Measurements from ENCODE around the gene TBC1D1. TPM values are rescaled to one million over a fixed set of nuclear protein-coding genes. Genes with fewer than 3 reads are reported as not detected.

The TBC1D1 gene
- total and polyA plus RNA-seq, 4 experiments from 2014 or later: 15.3 to 46.7 (median 34.3) TPM

- POLR2A ChIA-PET (ENCODE audit: partially characterized antibody): no interaction called here
- H3K36me3 ChIP-seq (ENCODE audit: insufficient read depth, low read length): no peaks in the 10 kb centered on the region
- H3K4me1 Mint-ChIP-seq: no peaks in the 10 kb centered on the region
Measured at GRCh38 chr4:37860266-37860665, 30.6 kb upstream of the TBC1D1 start.

DNA sequence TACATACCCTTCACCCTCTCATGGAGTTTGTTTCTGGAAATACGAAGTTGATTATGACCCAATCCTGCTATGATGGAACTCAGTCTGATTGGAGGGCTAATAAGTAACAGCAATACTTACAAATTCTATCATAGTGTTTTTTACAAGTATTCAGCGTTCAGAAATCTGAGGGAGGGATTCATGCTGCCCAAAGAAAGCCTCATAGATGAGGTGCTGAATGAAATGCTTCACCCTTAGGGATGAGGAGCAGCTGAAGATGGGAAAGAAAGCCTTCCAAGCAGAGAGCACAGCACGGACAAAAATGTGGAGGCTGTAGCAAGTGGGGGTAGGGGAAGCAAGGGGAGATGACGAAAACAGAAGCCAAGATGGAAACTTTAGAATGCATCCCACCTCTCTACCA is 27.9 kb upstream of the TBC1D1 start:
- Mint-ChIP-seq H3K27ac (no peak overlapping the region), H3K36me3 (peaks cover 34 to 49% of the 10 kb centered on the region in 2 donors), H3K4me1 (no peaks in the 10 kb centered on the region), H3K27me3 (no peaks in the 10 kb centered on the region), H3K4me3 (no peak overlapping the region), H3K9me3 (no peaks in the 10 kb centered on the region)
- Histone ChIP-seq H3K27me3 (ENCODE audit: insufficient read depth, low read length) (no peaks in the 10 kb centered on the region), H3K9me3 (ENCODE audit: control insufficient read depth in 1 of 2, low read length in 2 of 2) (no peaks in the 10 kb centered on the region), H3K4me1 (ENCODE audit: insufficient read depth, low read length) (no peaks in the 10 kb centered on the region), H3K36me3 (ENCODE audit: insufficient read depth, low read length) (no peaks in the 10 kb centered on the region), H3K27ac (ENCODE audit: low read depth, low read length) (no peak overlapping the region), H3K4me3 (ENCODE audit: low read length in 2 of 2) (no peak overlapping the region)
- CTCF ChIA-PET (ENCODE audit: partially characterized antibody): no interaction called here
- intact Hi-C loops (cut with micrococcal nuclease): no loop called here
- DNase-seq: no peak
- POLR2A ChIA-PET (ENCODE audit: partially characterized antibody): no interaction called here

More at GRCh38 chr4:37860266-37860665, 30.6 kb upstream of the TBC1D1 start:
- Histone ChIP-seq H3K27ac (ENCODE audit: low read depth, low read length) (no peak overlapping the region), H3K9me3 (ENCODE audit: control insufficient read depth in 1 of 2, low read length in 2 of 2) (no peaks in the 10 kb centered on the region), H3K4me3 (ENCODE audit: low read length in 2 of 2) (no peak overlapping the region), H3K4me1 (ENCODE audit: insufficient read depth, low read length) (no peaks in the 10 kb centered on the region), H3K27me3 (ENCODE audit: insufficient read depth, low read length) (no peaks in the 10 kb centered on the region)
- Mint-ChIP-seq H3K4me3 (no peak overlapping the region), H3K9me3 (no peaks in the 10 kb centered on the region), H3K27ac (no peak overlapping the region), H3K27me3 (no peaks in the 10 kb centered on the region), H3K36me3 (peaks cover 15 to 43% of the 10 kb centered on the region in 2 donors)
- intact Hi-C loops (cut with micrococcal nuclease): no loop called here
- DNase-seq: no peak
- CTCF ChIA-PET (ENCODE audit: partially characterized antibody): interaction anchor here (1.1 to 1.3 kb wide), 2 partner anchors 21 to 117 kb away, joined by 3 read pairs; no protein-coding TSS in a partner anchor

DNA sequence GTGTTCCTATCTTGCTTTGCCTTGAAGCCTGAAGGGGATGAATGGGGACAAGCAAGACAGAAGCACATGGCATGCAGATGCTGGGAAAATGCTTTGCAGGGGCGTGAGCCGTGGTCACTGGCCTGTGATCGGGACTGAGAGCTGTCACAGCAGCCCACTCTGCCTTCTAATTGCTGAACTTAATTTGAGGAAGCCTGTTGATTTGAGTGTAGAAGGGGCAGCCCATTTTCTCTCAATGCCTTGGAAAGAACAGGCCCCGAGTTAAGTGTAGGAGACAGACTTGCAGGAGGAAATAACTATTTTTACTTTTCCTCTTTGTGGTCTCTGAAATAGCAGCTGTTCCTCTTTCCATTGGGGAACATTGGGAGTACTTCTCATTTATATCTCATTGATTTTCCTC is 26.1 kb upstream of the TBC1D1 start:
- intact Hi-C loops (cut with micrococcal nuclease): no loop called here
- Histone ChIP-seq H3K9me3 (ENCODE audit: control insufficient read depth in 1 of 2, low read length in 2 of 2) (no peaks in the 10 kb centered on the region), H3K27me3 (ENCODE audit: insufficient read depth, low read length) (no peaks in the 10 kb centered on the region), H3K36me3 (ENCODE audit: insufficient read depth, low read length) (no peaks in the 10 kb centered on the region), H3K4me3 (ENCODE audit: low read length in 2 of 2) (no peak overlapping the region), H3K4me1 (ENCODE audit: insufficient read depth, low read length) (no peaks in the 10 kb centered on the region), H3K27ac (ENCODE audit: low read depth, low read length) (no peak overlapping the region)
- DNase-seq: no peak
- Mint-ChIP-seq H3K27me3 (no peaks in the 10 kb centered on the region), H3K36me3 (peaks cover 37 to 41% of the 10 kb centered on the region in 2 donors), H3K4me3 (no peak overlapping the region), H3K4me1 (no peaks in the 10 kb centered on the region), H3K9me3 (no peaks in the 10 kb centered on the region), H3K27ac (peak overlapping the region in 1 of 7 donors; percentile 26)
- CTCF ChIA-PET (ENCODE audit: partially characterized antibody): no interaction called here
- POLR2A ChIA-PET (ENCODE audit: partially characterized antibody): no interaction called here

- intact Hi-C loops (cut with micrococcal nuclease): no loop called here
- no peaks in the 10 kb centered on the region for H3K4me1 ChIP-seq (ENCODE audit: insufficient read depth, low read length)
- H3K27me3 Mint-ChIP-seq: no peaks in the 10 kb centered on the region
- H3K4me1 Mint-ChIP-seq: no peaks in the 10 kb centered on the region
- no peak overlapping the region for H3K27ac ChIP-seq (ENCODE audit: low read depth, low read length)
- H3K36me3 ChIP-seq (ENCODE audit: insufficient read depth, low read length): no peaks in the 10 kb centered on the region
- POLR2A ChIA-PET (ENCODE audit: partially characterized antibody): no interaction called here
- no peak overlapping the region for H3K4me3 ChIP-seq (ENCODE audit: low read length in 2 of 2)
- no peak overlapping the region for H3K27ac Mint-ChIP-seq
- H3K9me3 ChIP-seq (ENCODE audit: control insufficient read depth in 1 of 2, low read length in 2 of 2): no peaks in the 10 kb centered on the region
- H3K36me3 Mint-ChIP-seq: peaks cover 37 to 41% of the 10 kb centered on the region in 2 donors
- no peak overlapping the region for H3K4me3 Mint-ChIP-seq
- H3K27me3 ChIP-seq (ENCODE audit: insufficient read depth, low read length): no peaks in the 10 kb centered on the region
- DNase-seq: no peak
- H3K9me3 Mint-ChIP-seq: no peaks in the 10 kb centered on the region
- CTCF ChIA-PET (ENCODE audit: partially characterized antibody): no interaction called here
Measured at GRCh38 chr4:37865450-37865849, 25.4 kb upstream of the TBC1D1 start.

DNA sequence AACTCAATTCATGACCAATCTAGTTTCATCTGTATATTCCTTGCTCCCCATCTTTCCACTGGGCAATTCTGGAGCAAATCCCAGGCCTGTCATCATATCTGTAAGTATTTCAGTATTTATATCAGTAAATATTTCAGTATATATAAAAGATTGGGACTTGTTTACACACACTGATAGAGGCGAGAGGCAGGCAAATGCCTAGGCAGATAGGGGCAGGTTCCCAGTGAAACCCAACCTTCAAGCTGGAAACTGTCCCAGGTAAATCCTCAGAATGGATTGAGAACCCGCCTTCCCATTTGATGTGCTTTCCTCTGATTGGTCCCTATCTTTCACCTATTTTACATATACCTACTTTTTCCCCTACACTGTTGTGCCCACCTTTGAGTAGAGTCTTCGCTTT is 23.8 kb upstream of the TBC1D1 start:
- H3K9me3 ChIP-seq (ENCODE audit: control insufficient read depth in 1 of 2, low read length in 2 of 2): no peaks in the 10 kb centered on the region
- no peak for DNase-seq
- POLR2A ChIA-PET (ENCODE audit: partially characterized antibody): no interaction called here
- no peaks in the 10 kb centered on the region for H3K27me3 ChIP-seq (ENCODE audit: insufficient read depth, low read length)
- peaks cover 2 to 11% (median 3%) of the 10 kb centered on the region in 4 donors for H3K4me1 Mint-ChIP-seq
- no peaks in the 10 kb centered on the region for H3K36me3 ChIP-seq (ENCODE audit: insufficient read depth, low read length)
- CTCF ChIA-PET (ENCODE audit: partially characterized antibody): interaction anchor here (0.8 kb wide), 1 partner anchor 63 kb away, joined by 3 read pairs; no protein-coding TSS in a partner anchor
- peaks cover 30 to 35% of the 10 kb centered on the region in 2 donors for H3K36me3 Mint-ChIP-seq
- H3K27ac ChIP-seq (ENCODE audit: low read depth, low read length): no peak overlapping the region
- H3K4me3 ChIP-seq (ENCODE audit: low read length in 2 of 2): no peak overlapping the region
- no peaks in the 10 kb centered on the region for H3K9me3 Mint-ChIP-seq
- no peak overlapping the region for H3K4me3 Mint-ChIP-seq
- H3K27me3 Mint-ChIP-seq: no peaks in the 10 kb centered on the region
- H3K27ac Mint-ChIP-seq: no peak overlapping the region
- H3K4me1 ChIP-seq (ENCODE audit: insufficient read depth, low read length): peaks cover 2% of the 10 kb centered on the region
- intact Hi-C loops (cut with micrococcal nuclease): no loop called here

DNA sequence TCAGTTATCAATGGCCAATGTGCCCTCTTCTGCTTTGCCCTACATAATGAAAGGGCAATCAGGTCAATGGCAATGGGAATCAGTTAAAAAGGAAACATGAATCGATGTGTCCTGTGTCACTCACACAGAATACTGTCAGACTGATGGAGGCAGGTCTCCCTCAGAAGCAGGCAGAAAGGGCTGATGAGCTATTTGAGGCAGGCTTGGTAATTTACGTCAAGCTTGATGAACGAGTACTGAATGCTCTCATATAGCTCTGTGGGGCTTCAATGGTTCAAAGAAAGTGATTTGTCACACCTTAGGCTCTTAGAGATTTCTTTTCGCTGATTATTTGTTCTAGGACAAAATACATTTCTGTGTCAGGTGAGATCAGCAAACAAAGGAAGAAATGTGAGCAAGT is 22.6 kb upstream of the TBC1D1 start:
- DNase-seq: no peak
- POLR2A ChIA-PET (ENCODE audit: partially characterized antibody): no interaction called here
- Mint-ChIP-seq H3K4me3 (no peak overlapping the region), H3K4me1 (peaks cover 3 to 17% (median 7%) of the 10 kb centered on the region in 4 donors), H3K36me3 (peaks cover 25 to 31% of the 10 kb centered on the region in 2 donors), H3K9me3 (no peaks in the 10 kb centered on the region), H3K27ac (no peak overlapping the region), H3K27me3 (no peaks in the 10 kb centered on the region)
- Histone ChIP-seq H3K27ac (ENCODE audit: low read depth, low read length) (no peak overlapping the region), H3K4me3 (ENCODE audit: low read length in 2 of 2) (no peak overlapping the region), H3K36me3 (ENCODE audit: insufficient read depth, low read length) (no peaks in the 10 kb centered on the region), H3K4me1 (ENCODE audit: insufficient read depth, low read length) (peaks cover 9% of the 10 kb centered on the region), H3K27me3 (ENCODE audit: insufficient read depth, low read length) (no peaks in the 10 kb centered on the region), H3K9me3 (ENCODE audit: control insufficient read depth in 1 of 2, low read length in 2 of 2) (no peaks in the 10 kb centered on the region)
- intact Hi-C loops (cut with micrococcal nuclease): no loop called here
- CTCF ChIA-PET (ENCODE audit: partially characterized antibody): no interaction called here

DNA sequence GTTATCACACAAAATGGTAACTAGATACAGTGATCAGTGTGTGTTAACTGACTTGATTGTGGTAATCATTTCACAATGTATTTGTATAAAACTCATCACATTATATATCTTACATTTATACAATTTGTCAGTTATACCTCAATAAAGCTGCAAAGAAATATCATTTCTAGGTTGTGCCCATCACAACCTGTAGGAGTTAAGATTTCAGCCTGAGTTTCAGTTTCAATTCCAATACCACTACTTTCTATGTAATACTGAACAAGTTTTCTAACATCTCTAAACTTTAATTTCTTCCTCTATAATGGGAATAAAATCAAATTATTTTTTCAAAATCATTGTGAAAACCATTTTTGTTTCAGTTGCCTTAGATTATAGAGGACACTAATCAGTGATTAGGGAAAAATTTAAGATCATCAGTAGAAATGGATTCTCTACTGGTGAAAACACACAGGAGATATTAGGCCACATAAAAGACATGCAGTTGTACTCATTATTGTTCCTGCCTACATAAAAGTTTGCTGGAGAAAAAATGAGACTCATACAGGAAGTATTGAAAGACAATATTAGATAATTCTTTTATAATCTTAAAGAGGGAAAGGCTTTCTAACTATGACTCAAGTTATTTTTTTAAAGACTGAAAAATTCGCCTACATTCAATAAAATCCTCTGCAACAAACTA is 18.4 kb upstream of the TBC1D1 start:
- CTCF ChIA-PET (ENCODE audit: partially characterized antibody): no interaction called here

More for the DNA sequence above, 18.4 kb upstream of the TBC1D1 start:
- Histone ChIP-seq H3K27me3 (ENCODE audit: insufficient read depth, low read length) (no peaks in the 10 kb centered on the region), H3K4me3 (ENCODE audit: low read length in 2 of 2) (no peak overlapping the region), H3K4me1 (ENCODE audit: insufficient read depth, low read length) (peaks cover 9% of the 10 kb centered on the region), H3K36me3 (ENCODE audit: insufficient read depth, low read length) (no peaks in the 10 kb centered on the region), H3K27ac (ENCODE audit: low read depth, low read length) (no peak overlapping the region), H3K9me3 (ENCODE audit: control insufficient read depth in 1 of 2, low read length in 2 of 2) (no peaks in the 10 kb centered on the region)
- Mint-ChIP-seq H3K27me3 (no peaks in the 10 kb centered on the region), H3K27ac (no peak overlapping the region), H3K4me1 (peaks cover 3 to 17% (median 7%) of the 10 kb centered on the region in 4 donors), H3K36me3 (peaks cover 6 to 12% of the 10 kb centered on the region in 2 donors), H3K4me3 (no peak overlapping the region), H3K9me3 (no peaks in the 10 kb centered on the region)
- intact Hi-C loops (cut with micrococcal nuclease): no loop called here
- POLR2A ChIA-PET (ENCODE audit: partially characterized antibody): no interaction called here
- no peak for DNase-seq

Measured in CD4-positive, alpha-beta memory T cell (primary cell).